Skeletal muscle satellite cell (primary cell): ENCODE data around the gene CAPS.
"Not testable (repeated sequence)": the region's sequence is repeated elsewhere in the genome, so short reads cannot be mapped to it uniquely, and the experiment has no call there.

Experiments used
- H3K27me3 ChIP-seq: 2 replicates; pipeline ENCODE4 v1.7.0; 2013; ENCODE audit warnings: low read length; ENCODE audit not compliant: control insufficient read depth, insufficient read depth
- H3K36me3 ChIP-seq: 2 replicates; pipeline ENCODE4 v1.7.0; 2013; ENCODE audit warnings: mild to moderate bottlenecking, control low read depth, low read length; ENCODE audit not compliant: insufficient read depth
- H3K4me1 ChIP-seq: 2 replicates; pipeline ENCODE4 v1.7.0; 2013; ENCODE audit warnings: low read length; ENCODE audit not compliant: control insufficient read depth, insufficient read depth
- H3K4me2 ChIP-seq: 2 replicates; pipeline ENCODE4 v1.7.0; 2013; ENCODE audit warnings: mild to moderate bottlenecking, low read length
- H3K4me3 ChIP-seq: 2 replicates; pipeline ENCODE4 v1.7.0; 2013; ENCODE audit warnings: low read length
- H3K9ac ChIP-seq: 2 replicates; pipeline ENCODE4 v1.7.0; 2013; ENCODE audit warnings: mild to moderate bottlenecking, low read depth, low read length, moderate library complexity
- H3K9me3 ChIP-seq: replicated peaks from 2 replicates; pipeline ENCODE4 v1.7.0; 2013; ENCODE audit warnings: mild to moderate bottlenecking, control low read depth, low read length

The CAPS gene

GRCh38 chr19:5881543-5882299, 32.3 kb upstream of the CAPS start:
- Histone ChIP-seq H3K4me2 (no peak overlapping the region), H3K27me3 (peaks cover 51% of the 10 kb centered on the region), H3K4me3 (no peak overlapping the region), H3K36me3 (no peaks in the 10 kb centered on the region), H3K9me3 (no peaks in the 10 kb centered on the region), H3K9ac (no peak overlapping the region), H3K4me1 (no peaks in the 10 kb centered on the region)

GRCh38 chr19:5882421-5882968, 31.6 kb upstream of the CAPS start:
- H3K9me3 ChIP-seq, result no peaks in the 10 kb centered on the region
- no peaks in the 10 kb centered on the region for H3K36me3 ChIP-seq
- H3K4me3 ChIP-seq, result no peak overlapping the region
- H3K4me2 ChIP-seq, result no peak overlapping the region
- peaks cover 56% of the 10 kb centered on the region for H3K27me3 ChIP-seq
- no peak overlapping the region for H3K9ac ChIP-seq
- H3K4me1 ChIP-seq, result no peaks in the 10 kb centered on the region

- not testable (repeated sequence) for H3K4me3 ChIP-seq, H3K36me3 ChIP-seq, H3K9ac ChIP-seq, H3K4me1 ChIP-seq, H3K9me3 ChIP-seq, H3K4me2 ChIP-seq
- peaks cover 52% of the 10 kb centered on the region for H3K27me3 ChIP-seq
These were observed 30.7 kb upstream of the CAPS start for GRCh38 chr19:5883157-5883873.

GRCh38 chr19:5884065-5884811, 29.8 kb upstream of the CAPS start:
- H3K4me3 ChIP-seq, H3K4me1 ChIP-seq, H3K9ac ChIP-seq, H3K4me2 ChIP-seq, H3K9me3 ChIP-seq, H3K36me3 ChIP-seq: not testable (repeated sequence)
- peaks cover 48% of the 10 kb centered on the region for H3K27me3 ChIP-seq

- Histone ChIP-seq H3K9ac (no peak overlapping the region), H3K36me3 (peaks cover 1% of the 10 kb centered on the region), H3K9me3 (no peaks in the 10 kb centered on the region), H3K27me3 (peaks cover 43% of the 10 kb centered on the region), H3K4me3 (no peak overlapping the region), H3K4me1 (no peaks in the 10 kb centered on the region), H3K4me2 (no peak overlapping the region)
These were observed 24.6 kb upstream of the CAPS start for GRCh38 chr19:5889288-5889971.

- H3K4me2 ChIP-seq, result no peak overlapping the region
- H3K27me3 ChIP-seq, result peaks cover 43% of the 10 kb centered on the region
- no peaks in the 10 kb centered on the region for H3K4me1 ChIP-seq
- no peak overlapping the region for H3K4me3 ChIP-seq
- H3K9ac ChIP-seq, result no peak overlapping the region
- H3K9me3 ChIP-seq, result no peaks in the 10 kb centered on the region
- peaks cover 5% of the 10 kb centered on the region for H3K36me3 ChIP-seq
These were observed 24.0 kb upstream of the CAPS start for GRCh38 chr19:5890099-5890498.

- peaks cover 35% of the 10 kb centered on the region for H3K27me3 ChIP-seq
These were observed 22.5 kb upstream of the CAPS start for GRCh38 chr19:5891572-5891937.

GRCh38 chr19:5891938-5892771, 21.9 kb upstream of the CAPS start:
- Histone ChIP-seq H3K27me3 (peaks cover 30% of the 10 kb centered on the region), H3K36me3 (peaks cover 20% of the 10 kb centered on the region), H3K9me3 (no peaks in the 10 kb centered on the region), H3K4me2 (no peak overlapping the region), H3K9ac (no peak overlapping the region), H3K4me1 (no peaks in the 10 kb centered on the region), H3K4me3 (no peak overlapping the region)

More at GRCh38 chr19:5891572-5891937, 22.5 kb upstream of the CAPS start:
- no peaks in the 10 kb centered on the region for H3K9me3 ChIP-seq
- no peaks in the 10 kb centered on the region for H3K4me1 ChIP-seq
- H3K9ac ChIP-seq, result no peak overlapping the region
- H3K4me2 ChIP-seq, result no peak overlapping the region
- no peak overlapping the region for H3K4me3 ChIP-seq
- peaks cover 17% of the 10 kb centered on the region for H3K36me3 ChIP-seq

GRCh38 chr19:5892772-5893275, 21.2 kb upstream of the CAPS start:
- Histone ChIP-seq H3K9ac (no peak overlapping the region), H3K36me3 (peaks cover 20% of the 10 kb centered on the region), H3K9me3 (no peaks in the 10 kb centered on the region), H3K4me3 (no peak overlapping the region), H3K27me3 (peaks cover 28% of the 10 kb centered on the region), H3K4me1 (no peaks in the 10 kb centered on the region), H3K4me2 (no peak overlapping the region)

- H3K4me3 ChIP-seq, result no peak overlapping the region
- H3K36me3 ChIP-seq, result peaks cover 20% of the 10 kb centered on the region
- no peak overlapping the region for H3K9ac ChIP-seq
- no peak overlapping the region for H3K4me2 ChIP-seq
- H3K9me3 ChIP-seq, result no peaks in the 10 kb centered on the region
- H3K4me1 ChIP-seq, result no peaks in the 10 kb centered on the region
- peaks cover 25% of the 10 kb centered on the region for H3K27me3 ChIP-seq
These were observed 20.7 kb upstream of the CAPS start for GRCh38 chr19:5893296-5893903.
